HCT116 (cell line): ENCODE measurements around the gene EIF4ENIF1. TPM values are rescaled to one million over a fixed set of nuclear protein-coding genes. Genes with fewer than 3 reads are reported as not detected.

Experiments used
- ATAC-seq: fragments of 200-7000 bp; cut with Tn5 transposase; 2 replicates; pipeline ENCODE4 v1.9.1; 2020; ENCODE audit warnings: mild to moderate bottlenecking, moderate library complexity
- BruUV-seq: library from RNA; stranded (reverse); fragments of 400-500 nt; replicated peaks from 2 replicates; lab custom pipeline; 2021; lab: Mats Ljungman, UMichigan
- CTCF ChIA-PET: fragments of 300-600 bp; sonication (Branson Sonifier 250); formaldehyde crosslinking; loops from one replicate; lab custom pipeline; 2021; ENCODE audit warnings: antibody characterized with exemption; lab: Charles Lee
- POLR2A ChIA-PET: fragments of 300-600, 350-600 bp; sonication (Branson Sonifier 250); formaldehyde crosslinking; loops from one replicate; lab custom pipeline; 2021; ENCODE audit warnings: antibody characterized with exemption; lab: Charles Lee
- RAD21 ChIA-PET, 2 experiments: fragments of 300-600 bp; sonication (Branson Sonifier 250); formaldehyde crosslinking; loops; one replicate each; lab custom pipeline; 2023; ENCODE audit warnings: low total read pairs in 2 of 2; ENCODE audit not compliant: uncharacterized antibody in 2 of 2, unreplicated experiment in 2 of 2, low non-redundant PET in 1 of 2; lab: Charles Lee
- DNase-seq: peaks from one replicate; pipeline ENCODE4 v3.0.0-alpha.2; 2010; ENCODE audit warnings: low read depth, low spot score
- H2AFZ ChIP-seq: fragments of 200-600 bp; shearing (Covaris generic), sonication (generic); 2 replicates; pipeline ENCODE4 v1.6.1; 2017; ENCODE audit warnings: low read depth, mixed run types, mixed read lengths, antibody characterized with exemption, low read length; ENCODE audit not compliant: poor library complexity, severe bottlenecking
- H3K27ac ChIP-seq: 2 replicates; pipeline ENCODE4 v1.5.1; 2012; ENCODE audit warnings: low read depth, low read length
- H3K27me3 ChIP-seq: fragments of 200-600 bp; sonication (generic); 2 replicates; pipeline ENCODE4 v1.6.1; 2016; ENCODE audit warnings: mixed run types, low read length, mixed read lengths; ENCODE audit not compliant: insufficient read depth
- H3K36me3 ChIP-seq, 2 experiments: fragments of 200-500 bp in 1 of 2; fragments of 200-600 bp in 1 of 2; sonication (Bioruptor generic) in 1 of 2; sonication (generic) in 1 of 2; 2 replicates each; pipeline versions ENCODE4 v1.5.1 to v1.6.1; 2014 to 2016; ENCODE audit warnings: low read length in 2 of 2, inconsistent platforms in 1 of 2, mixed read lengths in 1 of 2, mixed run types in 1 of 2; ENCODE audit not compliant: insufficient read depth in 2 of 2, control insufficient read depth in 1 of 2
- H3K4me1 ChIP-seq, 2 experiments: fragments of 200-600 bp in 1 of 2; sonication (generic) in 1 of 2; 2 replicates each; pipeline versions ENCODE4 v1.5.1 to v1.6.1; 2012 to 2017; ENCODE audit warnings: low read length in 2 of 2, inconsistent platforms in 1 of 2, mild to moderate bottlenecking in 1 of 2, mixed read lengths in 1 of 2, mixed run types in 1 of 2, moderate library complexity in 1 of 2; ENCODE audit not compliant: insufficient read depth in 2 of 2, control insufficient read depth in 1 of 2
- H3K4me2 ChIP-seq: fragments of 200-600 bp; sonication (generic); 2 replicates; pipeline ENCODE4 v1.6.1; 2017; ENCODE audit warnings: mixed run types, low read length, mixed read lengths
- H3K4me3 ChIP-seq, 2 experiments: fragments of 200-600 bp in 1 of 2; sonication (generic) in 1 of 2; replicated peaks in 1 of 2; 2 replicates each; pipeline ENCODE4 v1.5.1; 2011 to 2016; ENCODE audit warnings: low read length in 2 of 2, control low read depth in 1 of 2, low read depth in 1 of 2, mild to moderate bottlenecking in 1 of 2, mixed read lengths in 1 of 2, mixed run types in 1 of 2
- H3K79me2 ChIP-seq: fragments of 200-600 bp; sonication (generic); 2 replicates; pipeline ENCODE4 v1.6.1; 2017; ENCODE audit warnings: mild to moderate bottlenecking, mixed run types, low read length, moderate library complexity, mixed read lengths; ENCODE audit not compliant: insufficient read depth
- H3K9ac ChIP-seq: fragments of 200-600 bp; sonication (generic); 2 replicates; pipeline ENCODE4 v1.6.1; 2016; ENCODE audit warnings: low read length, mixed read lengths
- H3K9me2 ChIP-seq: fragments of 200-600 bp; sonication (generic), shearing (Covaris generic); 2 replicates; pipeline ENCODE4 v1.6.1; 2017; ENCODE audit warnings: mixed run types, mild to moderate bottlenecking, moderate library complexity; ENCODE audit not compliant: insufficient read depth
- H3K9me3 ChIP-seq, 2 experiments: fragments of 200-500 bp in 1 of 2; fragments of 200-600 bp in 1 of 2; sonication (Bioruptor generic) in 1 of 2; sonication (generic) in 1 of 2; 2 replicates each; pipeline ENCODE4 v1.6.1; 2014 to 2017; ENCODE audit warnings: low read length in 2 of 2, mixed read lengths in 2 of 2, inconsistent platforms in 1 of 2, low read depth in 1 of 2, mild to moderate bottlenecking in 1 of 2, mixed run types in 1 of 2, moderate library complexity in 1 of 2; ENCODE audit not compliant: control insufficient read depth in 1 of 2, insufficient read depth in 1 of 2
- H4K20me1 ChIP-seq: fragments of 200-600 bp; sonication (generic), shearing (Covaris generic); 2 replicates; pipeline ENCODE4 v1.6.1; 2017; ENCODE audit warnings: mixed run types, mild to moderate bottlenecking, moderate library complexity; ENCODE audit not compliant: insufficient read depth
- ATF3 ChIP-seq: IDR thresholded peaks from 2 replicates; pipeline ENCODE4 v1.6.1; 2012
- CBX3 ChIP-seq: IDR thresholded peaks from 2 replicates; pipeline ENCODE4 v1.6.1; 2012; ENCODE audit warnings: low read depth
- FOSL1 ChIP-seq: IDR thresholded peaks from 2 replicates; pipeline ENCODE4 v1.6.1; 2012; ENCODE audit warnings: low read depth
- JUND ChIP-seq: IDR thresholded peaks from 2 replicates; pipeline ENCODE4 v1.6.1; 2012
- SIN3A ChIP-seq: IDR thresholded peaks from 2 replicates; pipeline ENCODE4 v1.6.1; 2012; ENCODE audit warnings: low read depth
- ZBTB33 ChIP-seq: IDR thresholded peaks from 2 replicates; pipeline ENCODE4 v1.6.1; 2011; ENCODE audit warnings: mild to moderate bottlenecking, low read length, moderate library complexity; ENCODE audit not compliant: insufficient replicate concordance; ENCODE audit errors: extremely low read depth
- ZNF274 ChIP-seq: fragments of 200-500 bp; sonication (Bioruptor generic); IDR thresholded peaks from 2 replicates; pipeline ENCODE4 v1.6.1; 2014; ENCODE audit warnings: mild to moderate bottlenecking, low read depth, low read length, inconsistent platforms
- intact Hi-C: fragments of 100-400 bp; cut with micrococcal nuclease; formaldehyde crosslinking; loops from 2 replicates; pipeline ENCODE4 v1.10.0; 2022
- total RNA-seq: library from RNA; stranded (reverse); gene quantifications from one replicate; pipeline ENCODE4 v1.2.1, GENCODE V29; 2021; ENCODE audit not compliant: unreplicated experiment
- TF ChIP-seq, protein P1 (sequence below): IDR thresholded peaks from 2 replicates; pipeline ENCODE4 v1.6.1; 2012; ENCODE audit warnings: low read depth

EIF4ENIF1 gene
- total RNA-seq, 1 experiment from 2014 or later = 24.2 TPM

- H3K27me3 ChIP-seq = no peaks in the 10 kb centered on the region
- H3K9me3 ChIP-seq = no peaks in the 10 kb centered on the region
- peak overlapping the region; percentile 90 to 99 for H3K4me3 ChIP-seq
- H2AFZ ChIP-seq = no peak overlapping the region
- POLR2A ChIA-PET = no interaction called here
- no peaks in the 10 kb centered on the region for H3K9me2 ChIP-seq
- intact Hi-C loops = no loop called here
- H3K4me2 ChIP-seq = peak overlapping the region; percentile 98
- no peaks in the 10 kb centered on the region for H4K20me1 ChIP-seq
- peak overlapping the region; percentile 81 for H3K27ac ChIP-seq
- H3K9ac ChIP-seq = peak overlapping the region; percentile 94
- TF ChIP-seq ZBTB33 (no peak), CBX3 (0 out of 2 replicates have a peak, but pooled peaks have one; percentile 24), ZNF274 (no peak), SIN3A (no peak), FOSL1 (no peak), JUND (no peak), ATF3 (no peak)
- TF ChIP-seq, protein P1, sequence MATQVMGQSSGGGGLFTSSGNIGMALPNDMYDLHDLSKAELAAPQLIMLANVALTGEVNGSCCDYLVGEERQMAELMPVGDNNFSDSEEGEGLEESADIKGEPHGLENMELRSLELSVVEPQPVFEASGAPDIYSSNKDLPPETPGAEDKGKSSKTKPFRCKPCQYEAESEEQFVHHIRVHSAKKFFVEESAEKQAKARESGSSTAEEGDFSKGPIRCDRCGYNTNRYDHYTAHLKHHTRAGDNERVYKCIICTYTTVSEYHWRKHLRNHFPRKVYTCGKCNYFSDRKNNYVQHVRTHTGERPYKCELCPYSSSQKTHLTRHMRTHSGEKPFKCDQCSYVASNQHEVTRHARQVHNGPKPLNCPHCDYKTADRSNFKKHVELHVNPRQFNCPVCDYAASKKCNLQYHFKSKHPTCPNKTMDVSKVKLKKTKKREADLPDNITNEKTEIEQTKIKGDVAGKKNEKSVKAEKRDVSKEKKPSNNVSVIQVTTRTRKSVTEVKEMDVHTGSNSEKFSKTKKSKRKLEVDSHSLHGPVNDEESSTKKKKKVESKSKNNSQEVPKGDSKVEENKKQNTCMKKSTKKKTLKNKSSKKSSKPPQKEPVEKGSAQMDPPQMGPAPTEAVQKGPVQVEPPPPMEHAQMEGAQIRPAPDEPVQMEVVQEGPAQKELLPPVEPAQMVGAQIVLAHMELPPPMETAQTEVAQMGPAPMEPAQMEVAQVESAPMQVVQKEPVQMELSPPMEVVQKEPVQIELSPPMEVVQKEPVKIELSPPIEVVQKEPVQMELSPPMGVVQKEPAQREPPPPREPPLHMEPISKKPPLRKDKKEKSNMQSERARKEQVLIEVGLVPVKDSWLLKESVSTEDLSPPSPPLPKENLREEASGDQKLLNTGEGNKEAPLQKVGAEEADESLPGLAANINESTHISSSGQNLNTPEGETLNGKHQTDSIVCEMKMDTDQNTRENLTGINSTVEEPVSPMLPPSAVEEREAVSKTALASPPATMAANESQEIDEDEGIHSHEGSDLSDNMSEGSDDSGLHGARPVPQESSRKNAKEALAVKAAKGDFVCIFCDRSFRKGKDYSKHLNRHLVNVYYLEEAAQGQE = no peak
- ATAC-seq (no peak), DNase-seq (no peak)
- H3K4me1 ChIP-seq = peaks cover 12 to 15% of the 10 kb centered on the region in 2 experiments
- no peaks in the 10 kb centered on the region for H3K36me3 ChIP-seq
- CTCF ChIA-PET = no interaction called here
- BruUV-seq = TSS peak; percentile 72
- RAD21 ChIA-PET = no interaction called here
- peaks cover 23% of the 10 kb centered on the region for H3K79me2 ChIP-seq
Observed at GRCh38 chr22:31497148-31497938, 7.7 kb upstream of the EIF4ENIF1 start.
